GM19452 (cell line): ENCODE data around the gene ZNF546.
A peak's percentile ranks its signal among the peaks of the same experiment; 100 is the strongest.
"Not testable (repeated sequence)": the region's sequence is repeated elsewhere in the genome, so short reads cannot be mapped to it uniquely, and the experiment has no call there.

ENCODE experiments used
- ATAC-seq: cut with Tn5 transposase; IDR thresholded peaks from one replicate; pipeline ENCODE4 v1.9.1; 2021; ENCODE audit not compliant: unreplicated experiment

ZNF546 gene

GRCh38 chr19:39983695-39984300 lies 13.1 kb upstream of the ZNF546 start:
- no peak for ATAC-seq

DNA sequence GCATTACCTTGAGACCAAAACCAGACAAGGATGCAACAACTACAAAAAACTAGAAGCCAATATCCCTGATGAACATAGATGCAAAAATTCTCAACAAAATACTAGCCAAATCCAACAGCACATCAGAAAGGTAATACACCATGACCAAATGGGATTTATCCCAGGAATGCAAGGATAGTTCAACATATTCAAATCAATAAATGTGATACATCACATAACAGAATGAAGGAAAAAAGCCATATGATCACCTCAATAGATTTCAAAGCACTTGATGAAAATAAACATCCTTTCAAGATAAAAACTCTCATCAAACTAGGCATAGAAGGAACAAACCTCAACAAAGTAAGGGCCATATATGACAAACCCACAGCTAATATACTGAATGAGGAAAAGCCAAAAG lies 10.2 kb upstream of the ZNF546 start:
- no peak for ATAC-seq

GRCh38 chr19:39987167-39987566 lies 9.7 kb upstream of the ZNF546 start:
- no peak for ATAC-seq

DNA sequence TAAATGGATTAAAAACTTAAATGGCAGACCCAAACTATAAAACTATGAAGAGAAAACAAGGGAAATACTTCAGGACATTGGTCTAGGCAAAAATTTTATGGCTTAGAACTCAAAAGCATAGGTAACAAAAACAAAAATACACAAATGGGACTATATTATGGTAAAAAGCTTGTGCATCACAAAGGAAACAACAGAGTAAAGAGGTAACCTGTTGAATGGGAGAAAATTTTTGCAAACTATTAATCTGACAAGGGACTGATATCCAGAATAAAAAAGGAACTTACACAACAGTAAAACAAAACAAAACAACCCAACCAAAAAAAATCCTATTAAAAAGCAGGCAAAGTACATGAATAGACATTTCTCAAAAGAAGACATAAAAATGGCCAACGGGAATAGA lies 9.3 kb upstream of the ZNF546 start:
- no peak for ATAC-seq

DNA sequence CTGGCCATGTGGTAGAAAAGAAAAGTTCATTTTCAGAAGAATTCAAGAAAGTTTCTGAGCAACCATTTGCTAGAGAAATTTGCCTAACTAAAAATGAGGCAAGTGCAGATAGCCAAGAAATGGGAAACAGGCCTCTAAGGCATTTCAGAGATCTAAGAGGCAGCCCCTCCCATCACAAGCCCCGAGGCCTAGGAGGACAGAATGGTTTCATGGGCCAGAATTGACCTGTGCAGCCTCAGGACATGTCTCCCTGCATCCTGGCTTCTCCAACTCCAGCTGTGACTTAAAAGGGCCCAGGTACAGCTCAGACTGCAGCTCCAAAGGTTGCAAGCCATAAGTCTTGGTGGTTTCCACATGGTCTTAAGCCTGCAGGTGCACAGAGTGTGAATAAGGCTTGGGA lies 3.3 kb upstream of the ZNF546 start:
- no peak for ATAC-seq

GRCh38 chr19:39994361-39994760 lies 2.5 kb upstream of the ZNF546 start:
- ATAC-seq = no peak

- ATAC-seq = no peak
Measured at GRCh38 chr19:39995794-39996193, 1.1 kb upstream of the ZNF546 start.

GRCh38 chr19:39996218-39996810 lies 546 bp upstream of the ZNF546 start:
- peak; percentile 21 for ATAC-seq

- no peak for ATAC-seq
Measured at GRCh38 chr19:39997638-39998216, 867 bp downstream of the ZNF546 start.

DNA sequence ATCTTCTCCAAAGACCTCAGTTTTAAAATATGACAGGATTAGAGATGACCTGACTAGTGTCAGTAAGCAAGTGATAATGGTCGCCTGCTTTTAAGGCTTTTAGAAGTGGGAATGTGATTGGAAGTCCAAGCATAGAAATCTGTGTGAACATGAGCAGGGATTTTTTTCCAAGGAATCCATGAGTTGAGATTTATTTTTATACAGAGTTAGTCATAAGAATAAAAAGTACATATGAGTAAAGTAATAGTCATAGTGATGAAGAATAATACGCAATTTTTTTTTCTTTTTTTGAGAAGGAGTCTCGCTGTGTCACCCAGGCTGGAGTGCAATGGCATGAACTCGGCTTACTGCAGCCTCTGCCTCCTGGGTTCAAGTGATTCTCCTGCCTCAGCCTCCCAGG lies 1.6 kb downstream of the ZNF546 start:
- no peak for ATAC-seq

DNA sequence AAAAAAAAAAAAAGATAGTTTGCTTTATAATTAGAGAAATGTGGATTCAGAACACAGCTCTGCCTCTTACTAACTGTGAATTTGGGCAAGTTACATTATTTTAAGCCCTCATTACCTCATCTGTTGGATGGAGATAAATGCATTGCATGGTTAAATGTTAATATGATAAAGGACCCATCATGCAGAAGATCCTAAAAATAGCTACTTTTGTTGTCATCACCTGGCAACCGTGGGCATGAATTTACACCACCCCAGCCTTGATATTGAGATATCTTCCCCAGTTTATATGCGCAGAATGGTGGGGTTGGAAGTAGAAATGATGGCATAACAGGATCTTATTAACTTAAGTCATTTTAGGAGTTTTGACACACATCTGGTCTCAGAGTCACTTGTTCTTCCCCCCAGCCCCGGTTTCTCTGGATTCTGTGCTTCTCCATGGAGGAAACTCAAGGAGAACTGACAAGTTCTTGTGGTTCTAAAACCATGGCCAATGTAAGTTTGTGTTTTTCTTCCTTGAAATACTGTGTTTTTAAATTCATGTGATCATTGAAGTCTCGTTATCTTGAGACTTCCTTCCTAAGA lies 8.9 kb downstream of the ZNF546 start:
- ATAC-seq = no peak

GRCh38 chr19:40006273-40006691 lies 9.4 kb downstream of the ZNF546 start:
- no peak for ATAC-seq

DNA sequence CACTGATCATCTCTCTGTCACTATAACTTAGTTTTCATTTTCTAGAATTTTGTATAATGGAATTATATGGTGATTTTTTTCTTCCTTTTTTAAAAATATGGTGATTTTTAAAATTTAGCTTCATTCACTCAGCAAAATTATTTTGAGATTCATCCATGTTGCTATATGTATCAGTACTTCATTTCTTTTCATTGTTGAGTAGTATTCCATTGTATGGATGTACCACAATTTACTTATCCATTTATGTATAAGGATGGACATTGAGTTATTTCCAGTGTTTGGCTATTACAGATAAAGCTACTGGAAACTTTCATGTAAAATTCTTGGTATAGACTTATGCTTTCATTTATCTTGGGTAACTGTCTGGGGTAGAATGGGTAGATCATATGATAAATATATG lies 12.8 kb downstream of the ZNF546 start:
- ATAC-seq = no peak

DNA sequence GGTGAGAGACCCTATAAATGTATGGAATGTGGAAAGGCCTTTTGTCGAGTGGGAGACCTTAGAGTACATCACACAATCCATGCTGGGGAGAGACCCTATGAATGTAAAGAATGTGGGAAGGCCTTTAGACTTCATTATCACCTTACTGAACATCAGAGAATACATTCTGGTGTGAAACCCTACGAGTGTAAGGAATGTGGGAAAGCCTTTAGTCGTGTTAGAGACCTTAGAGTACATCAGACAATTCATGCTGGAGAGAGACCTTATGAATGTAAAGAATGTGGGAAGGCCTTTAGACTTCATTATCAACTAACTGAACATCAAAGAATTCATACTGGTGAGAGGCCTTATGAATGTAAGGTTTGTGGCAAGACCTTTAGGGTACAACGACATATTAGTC lies 17.1 kb downstream of the ZNF546 start:
- no peak for ATAC-seq

DNA sequence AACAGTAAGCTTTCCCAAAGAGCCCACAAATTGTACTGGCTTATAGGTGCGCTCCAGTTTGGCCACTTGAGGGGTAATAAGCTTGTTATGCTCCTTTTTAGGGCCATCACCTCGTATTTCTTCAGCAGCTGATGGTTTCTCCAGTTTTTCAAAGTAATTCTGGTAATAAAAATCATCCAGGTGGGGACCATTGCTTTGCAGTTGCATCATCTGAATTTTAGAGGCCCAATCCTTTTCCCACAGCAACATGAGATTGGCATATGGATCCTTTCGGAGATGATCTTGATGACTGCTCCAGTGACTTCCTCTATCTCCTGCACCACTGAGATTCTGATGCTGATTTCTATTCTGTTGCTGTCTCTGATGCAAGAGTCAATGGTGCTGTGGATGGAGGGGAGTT lies 27.1 kb downstream of the ZNF546 start:
- ATAC-seq = no peak

DNA sequence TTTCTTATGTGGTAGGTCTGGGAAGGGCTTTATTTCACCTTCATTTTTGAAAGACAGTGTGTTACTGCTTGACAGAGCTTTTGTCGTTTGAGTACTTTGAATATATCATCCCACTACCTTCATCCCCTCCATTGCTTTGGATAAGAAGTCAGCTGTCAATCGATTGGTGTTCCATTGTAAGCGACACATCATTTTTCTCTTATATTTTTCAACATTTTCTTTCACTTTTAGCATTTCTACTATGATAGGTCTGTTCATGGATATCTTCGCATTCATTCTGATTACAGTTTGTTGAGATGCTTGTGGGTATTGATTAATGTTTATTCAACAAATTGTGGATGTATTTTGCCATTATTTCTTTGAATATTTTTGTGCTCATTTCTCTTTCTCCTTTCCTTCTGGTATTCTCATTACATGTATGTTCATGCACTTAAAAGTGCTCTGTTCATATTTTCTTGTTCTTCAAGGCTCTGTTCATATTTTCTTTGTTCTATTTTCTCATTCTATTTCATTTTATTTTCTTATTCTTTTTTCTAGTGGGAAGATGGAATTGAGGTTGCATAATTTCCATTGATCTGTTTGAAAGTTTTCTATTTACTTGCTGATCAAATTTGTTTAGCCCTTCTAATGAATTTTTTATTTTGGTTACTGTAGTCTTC lies 29.2 kb downstream of the ZNF546 start:
- no peak for ATAC-seq

GRCh38 chr19:40026597-40026970 lies 29.7 kb downstream of the ZNF546 start:
- ATAC-seq = no peak

- ATAC-seq = no peak
Measured at GRCh38 chr19:40033989-40034560, 37.2 kb downstream of the ZNF546 start.

- ATAC-seq = no peak
Measured at GRCh38 chr19:40035996-40036395, 39.1 kb downstream of the ZNF546 start.

- not testable (repeated sequence) for ATAC-seq
Measured at GRCh38 chr19:40038047-40038446, 41.2 kb downstream of the ZNF546 start.

DNA sequence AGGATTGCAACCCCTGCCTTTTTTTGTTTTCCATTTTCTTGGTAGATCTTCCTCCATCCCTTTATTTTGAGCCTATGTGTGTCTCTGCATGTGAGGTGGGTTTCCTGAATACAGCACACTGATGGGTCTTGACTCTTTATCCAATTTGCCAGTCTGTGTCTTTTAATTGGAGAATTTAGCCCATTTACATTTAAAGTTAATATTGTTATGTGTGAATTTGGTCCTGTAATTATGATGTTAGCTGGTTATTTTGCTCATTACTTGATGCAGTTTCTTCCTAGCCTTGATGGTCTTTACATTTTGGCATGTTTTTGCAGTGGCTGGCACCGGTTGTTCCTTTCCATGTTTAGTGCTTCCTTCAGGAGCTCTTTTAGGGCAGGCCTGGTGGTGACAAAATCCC lies 44.9 kb downstream of the ZNF546 start:
- ATAC-seq = not testable (repeated sequence)

DNA sequence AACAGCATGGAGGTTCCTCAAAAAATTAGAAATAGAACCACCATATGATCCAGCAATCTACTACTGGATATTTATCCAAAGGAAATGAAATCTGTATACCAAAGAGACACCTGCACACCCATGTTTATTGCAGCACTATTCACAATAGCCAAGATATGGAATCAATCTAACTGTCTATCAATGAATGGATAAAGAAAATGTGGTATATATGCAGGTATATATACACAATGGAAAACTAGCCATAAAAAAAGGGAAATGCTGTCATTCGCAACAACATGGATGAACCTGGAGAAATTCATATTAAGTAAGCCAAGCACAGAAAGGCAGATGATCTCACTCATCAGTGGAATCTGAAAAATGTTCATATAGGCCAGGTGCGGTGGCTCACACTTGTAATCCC lies 56.6 kb downstream of the ZNF546 start:
- no peak for ATAC-seq
